Measurements from ENCODE around the gene NKIRAS1. TPM values are rescaled to one million over a fixed set of nuclear protein-coding genes. Genes with fewer than 3 reads are reported as not detected.

Gene NKIRAS1
- total and polyA plus RNA-seq, 2 of the 8 experiments (the other 6 are each of a cell fraction or from before 2014, with no cell fraction given): 3.4 to 7.0 TPM

DNA sequence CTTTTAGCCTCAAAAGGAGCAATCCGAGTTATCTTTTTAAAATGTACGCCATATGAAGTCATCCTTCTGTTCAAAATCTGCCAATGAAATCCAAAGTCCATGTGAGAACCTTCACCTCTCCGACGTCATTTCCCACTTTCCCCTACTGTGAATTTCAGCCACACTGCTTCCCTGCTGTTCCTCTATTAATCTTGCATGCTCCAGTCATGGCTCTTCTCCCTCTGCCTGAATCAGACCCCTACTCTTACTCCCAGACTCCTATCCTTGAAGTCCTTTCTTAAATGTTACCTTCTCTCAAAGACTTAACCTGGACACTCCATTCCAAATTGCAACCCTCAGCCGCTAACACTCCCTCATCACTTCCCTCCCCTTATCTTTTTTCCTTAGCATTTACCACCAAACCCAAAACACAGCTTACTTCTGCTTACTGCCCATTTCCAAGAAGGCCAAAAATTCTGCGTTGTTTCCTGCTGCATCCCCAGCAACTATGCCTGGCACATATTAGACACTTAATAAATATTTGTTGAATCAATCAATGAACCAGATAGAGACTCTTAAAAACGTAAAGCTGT, 1.2 kb downstream of the NKIRAS1 start:
- no peaks in the 10 kb centered on the region; a peak in 1 of 7 replicates for H3K27me3 ChIP-seq (replicated peaks in 1 of 4; ENCODE audit: control insufficient read depth in 3 of 4, extremely low read depth in 1 of 4, insufficient read depth in 3 of 4, low read length in 3 of 4)
- H2BK12ac ChIP-seq (ENCODE audit: low read depth, low read length): no peak overlapping the region
- no peak overlapping the region for H3K18ac ChIP-seq (ENCODE audit: extremely low read depth, low read length)
- POLR2A ChIA-PET (ENCODE audit: partially characterized antibody): interaction anchor here (1.2 to 11.5 kb wide), 14 partner anchors 9 to 105 kb away, joined by 3 to 363 read pairs (median 23); partner anchors contain the start of gene NR1D2
- H3K36me3 ChIP-seq (ENCODE audit: control insufficient read depth in 2 of 4, insufficient read depth in 4 of 4, low read length in 3 of 4): peaks cover 15 to 33% (median 23%) of the 10 kb centered on the region in 4 experiments
- peaks cover 17% of the 10 kb centered on the region for H3K23me2 ChIP-seq (ENCODE audit: low read depth, low read length)
- H2AFZ ChIP-seq (ENCODE audit: low read length): no peak overlapping the region
- H2BK5ac ChIP-seq (ENCODE audit: low read depth, low read length): no peak overlapping the region
- no peaks in the 10 kb centered on the region for H3K79me1 ChIP-seq (ENCODE audit: low read depth, low read length)
- H4K20me1 ChIP-seq (replicated peaks in 1 of 2; ENCODE audit: control insufficient read depth in 1 of 2, insufficient read depth in 2 of 2, low read length in 2 of 2): peaks cover 9 to 14% of the 10 kb centered on the region in 2 experiments
- no peak overlapping the region for H3K27ac ChIP-seq (ENCODE audit: low read depth, low read length)
- H2BK120ac ChIP-seq (replicated peaks; ENCODE audit: low read depth, low read length): no peak overlapping the region
- peak overlapping the region in 2 of 4 experiments; percentile 47 to 69; a peak in 3 of 7 replicates for H3K9ac ChIP-seq (replicated peaks in 1 of 4; ENCODE audit: extremely low read depth in 1 of 4, low read depth in 3 of 4, low read length in 3 of 4)
- DNase-seq (ENCODE audit: low read depth in 1 of 2, low spot score in 2 of 2) (no peak), FAIRE-seq (no peak)
- no peak overlapping the region for H3K23ac ChIP-seq (ENCODE audit: insufficient read length)
- H2BK20ac ChIP-seq (ENCODE audit: low read length): no peak overlapping the region
- H4K8ac ChIP-seq (ENCODE audit: extremely low read depth, insufficient read depth, low read length): no peak overlapping the region
- H3K4me3 ChIP-seq (ENCODE audit: extremely low read depth in 1 of 4, insufficient read depth in 2 of 4, low read depth in 3 of 4, low read length in 4 of 4): peak overlapping the region; percentile 86 to 99 (median 92); a peak in 7 of 8 replicates
- no peak overlapping the region for H3K4ac ChIP-seq (replicated peaks; ENCODE audit: insufficient read length, low read depth, low read length)
- H2AK5ac ChIP-seq (ENCODE audit: low read depth, low read length): 0 out of 2 replicates have a peak overlapping the region, but pooled peaks have one; percentile 40
- H3K4me2 ChIP-seq (ENCODE audit: insufficient read depth in 1 of 2, low read depth in 2 of 2, low read length in 2 of 2): peak overlapping the region; percentile 67 to 93
- H3K56ac ChIP-seq (replicated peaks; ENCODE audit: insufficient read length, low read depth, low read length): no peak overlapping the region
- H3K79me2 ChIP-seq (ENCODE audit: control insufficient read depth in 1 of 2, insufficient read depth in 2 of 2, low read length in 2 of 2): peaks cover 0 to 58% of the 10 kb centered on the region in 2 experiments; a peak in 3 of 4 replicates
- no peak overlapping the region for H3K14ac ChIP-seq (ENCODE audit: insufficient read length)
- WGBS, 2 experiments (ENCODE audit: extremely low coverage in 1 of 2, insufficient coverage in 1 of 2, insufficient read length in 1 of 2, insufficient replicate concordance in 2 of 2, low coverage in 1 of 2, low lambda C conversion rate in 2 of 2, missing lambda C conversion rate in 1 of 2): 39% methylated on average over 7 of the region's 7 CpGs; no CpG with 5 or more reads in 1 of the 2 experiments
- CTCF ChIA-PET (ENCODE audit: partially characterized antibody): interaction anchor here (0.6 to 1.3 kb wide), 3 partner anchors 20 to 24 kb away, joined by 3 read pairs; no protein-coding TSS in a partner anchor
- H4K91ac ChIP-seq (replicated peaks; ENCODE audit: insufficient read length, low read length): no peak overlapping the region
- H3K4me1 ChIP-seq (replicated peaks in 1 of 4; ENCODE audit: control insufficient read depth in 3 of 4, insufficient read depth in 4 of 4, low read length in 3 of 4): peaks cover 5 to 8% (median 6%) of the 10 kb centered on the region in 4 experiments; a peak in 5 of 7 replicates
- H4K5ac ChIP-seq (ENCODE audit: insufficient read length, low read depth, low read length): no peak overlapping the region
- no peak overlapping the region for H2BK15ac ChIP-seq (ENCODE audit: low read length)
- no peaks in the 10 kb centered on the region for H3K9me3 ChIP-seq (ENCODE audit: insufficient read depth in 2 of 2, low read depth in 1 of 2, low read length in 1 of 2)
- TF ChIP-seq NRF1 (IDR thresholded peaks at IDR 0.05; ENCODE audit: low read depth, low read length) (no peak), BACH1 (IDR thresholded peaks at IDR 0.05; ENCODE audit: low read length) (no peak), SP2 (IDR thresholded peaks at IDR 0.05; ENCODE audit: low read length) (no peak), JUN (IDR thresholded peaks at IDR 0.05; ENCODE audit: low read depth, low read length) (no peak), GABPA (IDR thresholded peaks at IDR 0.05; ENCODE audit: borderline replicate concordance, insufficient read depth, low read length) (no peak), CREB1 (IDR thresholded peaks at IDR 0.05) (no peak), TBP (IDR thresholded peaks at IDR 0.05; ENCODE audit: low read depth, low read length) (no peak), CHD1 (IDR thresholded peaks at IDR 0.05; ENCODE audit: low read depth, low read length) (no peak), ASH2L (IDR thresholded peaks at IDR 0.05; ENCODE audit: low read length) (no peak), SP1 (IDR thresholded peaks at IDR 0.05; ENCODE audit: low read depth, low read length) (no peak), PHF8 (conservative IDR thresholded peaks at IDR 0.05; ENCODE audit: low read depth, low read length) (no peak)
- TF ChIP-seq, protein P1, sequence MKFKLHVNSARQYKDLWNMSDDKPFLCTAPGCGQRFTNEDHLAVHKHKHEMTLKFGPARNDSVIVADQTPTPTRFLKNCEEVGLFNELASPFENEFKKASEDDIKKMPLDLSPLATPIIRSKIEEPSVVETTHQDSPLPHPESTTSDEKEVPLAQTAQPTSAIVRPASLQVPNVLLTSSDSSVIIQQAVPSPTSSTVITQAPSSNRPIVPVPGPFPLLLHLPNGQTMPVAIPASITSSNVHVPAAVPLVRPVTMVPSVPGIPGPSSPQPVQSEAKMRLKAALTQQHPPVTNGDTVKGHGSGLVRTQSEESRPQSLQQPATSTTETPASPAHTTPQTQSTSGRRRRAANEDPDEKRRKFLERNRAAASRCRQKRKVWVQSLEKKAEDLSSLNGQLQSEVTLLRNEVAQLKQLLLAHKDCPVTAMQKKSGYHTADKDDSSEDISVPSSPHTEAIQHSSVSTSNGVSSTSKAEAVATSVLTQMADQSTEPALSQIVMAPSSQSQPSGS (IDR thresholded peaks at IDR 0.05; ENCODE audit: low read length): no peak

All from H1 (cell line).